Mesenchymal stem cell (in vitro differentiated cells and primary cell): ENCODE measurements around the gene PPP1R13B.
A peak's percentile ranks its signal among the peaks of the same experiment; 100 is the strongest.
"Not testable (repeated sequence)": the region's sequence is repeated elsewhere in the genome, so short reads cannot be mapped to it uniquely, and the experiment has no call there.

Experiments used
- DNase-seq: peaks from one replicate; pipeline ENCODE4 v3.0.0-alpha.2; 2013
- H2AFZ ChIP-seq: one replicate; pipeline ENCODE4 v1.6.1; 2013; ENCODE audit warnings: low read depth, mild to moderate bottlenecking, control low read depth, inconsistent platforms, low read length, moderate library complexity
- H2AK5ac ChIP-seq: 2 replicates; pipeline ENCODE4 v1.6.1; 2013; ENCODE audit warnings: low read length, moderate library complexity, mild to moderate bottlenecking, inconsistent platforms; ENCODE audit not compliant: severe bottlenecking
- H2BK120ac ChIP-seq: one replicate; pipeline ENCODE4 v1.6.1; 2013; ENCODE audit warnings: low read depth, mild to moderate bottlenecking, inconsistent platforms, low read length, moderate library complexity
- H2BK12ac ChIP-seq, 2 experiments: one replicate each; pipeline ENCODE4 v1.6.1; 2013; ENCODE audit warnings: inconsistent platforms in 2 of 2, low read length in 2 of 2, mild to moderate bottlenecking in 2 of 2, moderate library complexity in 2 of 2, control low read depth in 1 of 2
- H2BK15ac ChIP-seq: one replicate; pipeline ENCODE4 v1.6.1; 2013; ENCODE audit warnings: mild to moderate bottlenecking, low read depth, inconsistent platforms; ENCODE audit not compliant: poor library complexity, severe bottlenecking
- H2BK5ac ChIP-seq: 2 replicates; pipeline ENCODE4 v1.6.1; 2013; ENCODE audit warnings: low read depth, mild to moderate bottlenecking, low read length, control low read depth, inconsistent platforms; ENCODE audit not compliant: poor library complexity, severe bottlenecking
- H3K14ac ChIP-seq, 2 experiments: one replicate each; pipeline ENCODE4 v1.6.1; 2013; ENCODE audit warnings: inconsistent platforms in 2 of 2, low read length in 2 of 2, control low read depth in 1 of 2, mild to moderate bottlenecking in 1 of 2, moderate library complexity in 1 of 2
- H3K18ac ChIP-seq, 2 experiments: one replicate each; pipeline ENCODE4 v1.6.1; 2013; ENCODE audit warnings: inconsistent platforms in 2 of 2, low read length in 2 of 2, control low read depth in 1 of 2, low read depth in 1 of 2, mild to moderate bottlenecking in 1 of 2
- H3K23ac ChIP-seq, 2 experiments: one replicate each; pipeline ENCODE4 v1.6.1; 2013; ENCODE audit warnings: inconsistent platforms in 2 of 2, low read length in 2 of 2, mild to moderate bottlenecking in 2 of 2, moderate library complexity in 2 of 2, control low read depth in 1 of 2
- H3K27ac ChIP-seq: 2 replicates; pipeline ENCODE4 v1.5.1; 2013; ENCODE audit warnings: mild to moderate bottlenecking, moderate library complexity, low read length, control low read depth, inconsistent platforms; ENCODE audit not compliant: poor library complexity, severe bottlenecking
- H3K27me3 ChIP-seq, 2 experiments: 2 replicates each; pipeline versions ENCODE4 v1.6.1 to v1.7.0; 2013; ENCODE audit warnings: low read length in 2 of 2, mild to moderate bottlenecking in 2 of 2, moderate library complexity in 2 of 2, control low read depth in 1 of 2, inconsistent platforms in 1 of 2; ENCODE audit not compliant: control insufficient read depth in 1 of 2, insufficient read depth in 1 of 2
- H3K36me3 ChIP-seq, 2 experiments: 2 replicates each; pipeline versions ENCODE4 v1.6.1 to v1.7.0; 2013; ENCODE audit warnings: low read length in 2 of 2, control low read depth in 1 of 2, inconsistent platforms in 1 of 2, low read depth in 1 of 2, mild to moderate bottlenecking in 1 of 2; ENCODE audit not compliant: insufficient read depth in 2 of 2, control insufficient read depth in 1 of 2
- H3K4ac ChIP-seq, 2 experiments: one replicate each; pipeline ENCODE4 v1.6.1; 2013; ENCODE audit warnings: inconsistent platforms in 2 of 2, low read length in 2 of 2, mild to moderate bottlenecking in 2 of 2, moderate library complexity in 2 of 2, control low read depth in 1 of 2, low read depth in 1 of 2
- H3K4me1 ChIP-seq: 2 replicates; pipeline ENCODE4 v1.6.1; 2013; ENCODE audit warnings: low read depth, low read length, control low read depth; ENCODE audit not compliant: control insufficient read depth, insufficient read depth
- H3K4me2 ChIP-seq: 2 replicates; pipeline ENCODE4 v1.6.1; 2013; ENCODE audit warnings: low read length, mild to moderate bottlenecking, inconsistent platforms; ENCODE audit not compliant: poor library complexity, severe bottlenecking
- H3K4me3 ChIP-seq, 2 experiments: 2 replicates each; pipeline versions ENCODE4 v1.5.1 to v1.7.0; 2013; ENCODE audit warnings: low read length in 2 of 2, mild to moderate bottlenecking in 2 of 2, control low read depth in 1 of 2, low read depth in 1 of 2; ENCODE audit not compliant: insufficient read depth in 1 of 2
- H3K79me1 ChIP-seq: replicated peaks from 2 replicates; pipeline ENCODE4 v1.6.1; 2013; ENCODE audit warnings: mild to moderate bottlenecking, control low read depth, low read length, inconsistent platforms; ENCODE audit not compliant: poor library complexity, severe bottlenecking
- H3K9ac ChIP-seq: 2 replicates; pipeline ENCODE4 v1.7.0; 2013; ENCODE audit warnings: mild to moderate bottlenecking, low read length, moderate library complexity
- H3K9me3 ChIP-seq: 2 replicates; pipeline ENCODE4 v1.7.0; 2013; ENCODE audit warnings: mild to moderate bottlenecking, low read length; ENCODE audit not compliant: control insufficient read depth
- H4K8ac ChIP-seq: one replicate; pipeline ENCODE4 v1.6.1; 2013; ENCODE audit warnings: inconsistent platforms, mild to moderate bottlenecking, low read length, moderate library complexity
- H4K91ac ChIP-seq: one replicate; pipeline ENCODE4 v1.6.1; 2013; ENCODE audit warnings: mild to moderate bottlenecking, low read length, inconsistent platforms
- WGBS: methylation state at CpG from one replicate; pipeline ENCODE4 v1.1.7; 2013; ENCODE audit warnings: mixed read lengths; 5-methylcytosine and 5-hydroxymethylcytosine counted together

Gene PPP1R13B

DNA sequence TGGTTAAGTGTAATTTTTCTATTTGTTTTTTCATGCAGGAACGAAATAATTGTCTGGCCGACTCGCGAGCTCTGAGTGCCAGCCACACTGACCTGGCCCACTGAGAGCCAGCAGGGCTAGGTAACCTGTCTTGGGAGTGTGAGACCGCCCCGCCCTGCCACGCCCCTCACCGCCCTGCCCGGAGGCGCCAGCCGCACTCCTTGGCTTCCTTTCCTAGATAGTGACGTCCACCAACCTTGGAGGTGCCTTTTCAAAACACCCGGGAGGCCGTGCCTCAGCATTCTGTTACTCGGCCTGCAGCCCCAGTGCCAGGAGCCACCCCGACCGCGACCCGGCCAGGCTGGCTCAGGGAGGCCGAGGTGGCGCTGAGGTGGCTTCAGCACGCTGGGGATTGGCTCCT is 153.9 kb downstream of the PPP1R13B start:
- Histone ChIP-seq H3K4ac (no peak overlapping the region), H3K4me1 (peaks cover 39% of the 10 kb centered on the region), H3K27ac (no peak overlapping the region), H3K23ac (no peak overlapping the region), H2AK5ac (no peak overlapping the region), H3K18ac (no peak overlapping the region), H4K91ac (no peak overlapping the region), H2BK15ac (no peak overlapping the region), H2BK120ac (no peak overlapping the region), H3K27me3 (no peaks in the 10 kb centered on the region), H3K4me2 (no peak overlapping the region), H3K9ac (no peak overlapping the region), H3K9me3 (no peaks in the 10 kb centered on the region), H3K14ac (no peak overlapping the region), H3K4me3 (no peak overlapping the region), H3K36me3 (peaks cover 68 to 74% of the 10 kb centered on the region in 2 experiments), H3K79me1 (peaks cover 44% of the 10 kb centered on the region), H4K8ac (no peak overlapping the region), H2AFZ (no peak overlapping the region), H2BK12ac (no peak overlapping the region), H2BK5ac (no peak overlapping the region)
- WGBS: 95% methylated on average over 21 of the region's 22 CpGs
- no peak for DNase-seq

GRCh38 chr14:103692871-103693270 is 154.5 kb downstream of the PPP1R13B start:
- no peak overlapping the region for H3K9ac ChIP-seq
- H3K14ac ChIP-seq: no peak overlapping the region
- H2BK15ac ChIP-seq: no peak overlapping the region
- H4K91ac ChIP-seq: no peak overlapping the region
- no peak overlapping the region for H2AFZ ChIP-seq
- H2BK12ac ChIP-seq: no peak overlapping the region
- H3K4ac ChIP-seq: no peak overlapping the region
- H3K4me3 ChIP-seq: no peak overlapping the region
- no peak overlapping the region for H3K18ac ChIP-seq
- no peak for DNase-seq
- no peak overlapping the region for H2BK5ac ChIP-seq
- peak overlapping the region in 1 of 2 experiments; percentile 36 for H3K23ac ChIP-seq
- no peak overlapping the region for H4K8ac ChIP-seq
- H3K27ac ChIP-seq: no peak overlapping the region
- H2AK5ac ChIP-seq: no peak overlapping the region
- no peaks in the 10 kb centered on the region for H3K27me3 ChIP-seq
- H3K9me3 ChIP-seq: no peaks in the 10 kb centered on the region
- H2BK120ac ChIP-seq: no peak overlapping the region
- H3K4me1 ChIP-seq: peaks cover 36% of the 10 kb centered on the region
- peaks cover 40% of the 10 kb centered on the region for H3K79me1 ChIP-seq
- WGBS: 93% methylated on average over 12 of the region's 12 CpGs
- H3K4me2 ChIP-seq: no peak overlapping the region
- H3K36me3 ChIP-seq: peaks cover 67 to 74% of the 10 kb centered on the region in 2 experiments

DNA sequence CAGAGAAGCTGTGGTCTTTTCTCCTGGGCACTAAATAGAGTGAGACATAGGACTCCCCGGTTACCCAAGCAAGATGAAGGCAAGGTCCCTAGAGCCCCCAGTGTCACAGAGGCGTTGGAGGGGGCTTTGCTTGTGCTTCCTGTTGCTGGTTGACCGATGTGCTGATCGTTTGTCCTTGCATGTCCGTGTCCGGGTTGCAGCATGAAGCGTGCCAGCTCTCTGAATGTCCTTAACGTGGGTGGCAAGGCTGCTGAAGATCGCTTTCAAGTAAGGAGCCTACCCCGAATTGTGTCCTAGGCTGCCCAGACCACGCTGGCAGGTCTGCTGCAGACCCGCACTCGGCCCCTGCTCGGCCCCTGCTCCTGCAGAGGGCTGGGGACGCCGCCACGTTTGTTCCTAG is 155.2 kb downstream of the PPP1R13B start:
- H3K27ac ChIP-seq: no peak overlapping the region
- H2AFZ ChIP-seq: no peak overlapping the region
- H3K9me3 ChIP-seq: no peaks in the 10 kb centered on the region
- H2BK15ac ChIP-seq: no peak overlapping the region
- H3K36me3 ChIP-seq: peaks cover 66 to 75% of the 10 kb centered on the region in 2 experiments
- H2BK120ac ChIP-seq: no peak overlapping the region
- H2BK5ac ChIP-seq: no peak overlapping the region
- H3K79me1 ChIP-seq: peaks cover 38% of the 10 kb centered on the region
- H3K4ac ChIP-seq: no peak overlapping the region
- no peak overlapping the region for H3K9ac ChIP-seq
- no peak overlapping the region for H3K4me3 ChIP-seq
- no peak overlapping the region for H3K4me2 ChIP-seq
- H3K4me1 ChIP-seq: peaks cover 29% of the 10 kb centered on the region
- H3K27me3 ChIP-seq: no peaks in the 10 kb centered on the region
- no peak overlapping the region for H2AK5ac ChIP-seq
- peak overlapping the region; percentile 53 for H4K8ac ChIP-seq
- no peak overlapping the region for H3K14ac ChIP-seq
- H2BK12ac ChIP-seq: no peak overlapping the region
- WGBS: 97% methylated on average over 14 of the region's 17 CpGs
- no peak overlapping the region for H3K18ac ChIP-seq
- no peak overlapping the region for H3K23ac ChIP-seq
- no peak for DNase-seq
- H4K91ac ChIP-seq: peak overlapping the region; percentile 23

- not testable (repeated sequence) for H3K27ac ChIP-seq, H3K4ac ChIP-seq, DNase-seq, H3K9ac ChIP-seq, H3K23ac ChIP-seq, H3K14ac ChIP-seq, H2AK5ac ChIP-seq, H3K4me3 ChIP-seq, H3K27me3 ChIP-seq, H3K4me2 ChIP-seq, H2BK12ac ChIP-seq, H2BK5ac ChIP-seq, H2BK120ac ChIP-seq, H2BK15ac ChIP-seq, H4K91ac ChIP-seq, H3K9me3 ChIP-seq, H4K8ac ChIP-seq, H3K18ac ChIP-seq, H2AFZ ChIP-seq
- Histone ChIP-seq H3K4me1 (peaks cover 26% of the 10 kb centered on the region), H3K79me1 (peaks cover 42% of the 10 kb centered on the region), H3K36me3 (peaks cover 70 to 80% of the 10 kb centered on the region in 2 experiments)
- 93% methylated on average over 5 of the region's 5 CpGs for WGBS
These were observed 155.7 kb downstream of the PPP1R13B start for GRCh38 chr14:103691655-103692054.
